ENCODE data around the gene COBL.

The COBL gene

GRCh38 chr7:51062222-51062987 is 254.2 kb downstream of the COBL start:
- no peak for TF ChIP-seq CTCF (IDR thresholded peaks at IDR 0.05; ENCODE audit: extremely low read depth, insufficient read depth, missing control alignments)
- in situ Hi-C loops (cut with MboI; ENCODE audit: low pct_unique_long_range_greater_than_20kb, low sequenced_read_pairs, unreplicated experiment) = no loop called here
- no peak for DNase-seq (ENCODE audit: low spot score)

GRCh38 chr7:51060536-51060935 is 256.1 kb downstream of the COBL start:
- no peak for DNase-seq (ENCODE audit: low spot score)
- peak; percentile 11 for TF ChIP-seq CTCF (IDR thresholded peaks at IDR 0.05; ENCODE audit: extremely low read depth, insufficient read depth, missing control alignments)
- in situ Hi-C loops (cut with MboI; ENCODE audit: low pct_unique_long_range_greater_than_20kb, low sequenced_read_pairs, unreplicated experiment) = no loop called here

- in situ Hi-C loops (cut with MboI; ENCODE audit: low pct_unique_long_range_greater_than_20kb, low sequenced_read_pairs, unreplicated experiment) = no loop called here
- no peak for DNase-seq (ENCODE audit: low spot score)
- TF ChIP-seq CTCF (IDR thresholded peaks at IDR 0.05; ENCODE audit: extremely low read depth, insufficient read depth, missing control alignments) = no peak
Observed at GRCh38 chr7:51059504-51060142, 257.0 kb downstream of the COBL start.

- DNase-seq (ENCODE audit: low spot score) = no peak
- no peak for TF ChIP-seq CTCF (IDR thresholded peaks at IDR 0.05; ENCODE audit: extremely low read depth, insufficient read depth, missing control alignments)
- in situ Hi-C loops (cut with MboI; ENCODE audit: low pct_unique_long_range_greater_than_20kb, low sequenced_read_pairs, unreplicated experiment) = no loop called here
Observed at GRCh38 chr7:51058764-51059163, 257.8 kb downstream of the COBL start.

GRCh38 chr7:51055039-51055840 is 261.4 kb downstream of the COBL start:
- no peak for DNase-seq (ENCODE audit: low spot score)
- in situ Hi-C loops (cut with MboI; ENCODE audit: low pct_unique_long_range_greater_than_20kb, low sequenced_read_pairs, unreplicated experiment) = no loop called here
- no peak for TF ChIP-seq CTCF (IDR thresholded peaks at IDR 0.05; ENCODE audit: extremely low read depth, insufficient read depth, missing control alignments)

- DNase-seq (ENCODE audit: low spot score) = no peak
- TF ChIP-seq CTCF (IDR thresholded peaks at IDR 0.05; ENCODE audit: extremely low read depth, insufficient read depth, missing control alignments) = no peak
- in situ Hi-C loops (cut with MboI; ENCODE audit: low pct_unique_long_range_greater_than_20kb, low sequenced_read_pairs, unreplicated experiment) = no loop called here
Observed at GRCh38 chr7:51054231-51054630, 262.4 kb downstream of the COBL start.
